OCI-LY1 (cell line): Measurements from ENCODE around the gene C6orf118.
A peak's percentile ranks its signal among the peaks of the same experiment; 100 is the strongest.

Source experiments
- H2AFZ ChIP-seq: fragments of 200-600 bp; sonication (generic), shearing (Covaris generic); 2 replicates; pipeline ENCODE4 v1.6.0; 2014; ENCODE audit warnings: antibody characterized with exemption, mild to moderate bottlenecking, low read length
- H3F3A ChIP-seq: fragments of 200-600 bp; sonication (generic), shearing (Covaris generic); 2 replicates; pipeline ENCODE4 v1.6.0; 2014; ENCODE audit warnings: mild to moderate bottlenecking, antibody characterized with exemption, low read length, moderate library complexity; ENCODE audit not compliant: insufficient read depth
- H3K27ac ChIP-seq: fragments of 200-600 bp; sonication (generic); 2 replicates; pipeline ENCODE4 v1.5.1; 2014; ENCODE audit warnings: low read length, mixed run types, mild to moderate bottlenecking, low read depth; ENCODE audit not compliant: poor library complexity, severe bottlenecking
- H3K27me3 ChIP-seq: fragments of 200-600 bp; sonication (generic); 2 replicates; pipeline ENCODE4 v1.6.0; 2014; ENCODE audit warnings: antibody characterized with exemption, mild to moderate bottlenecking, low read length, moderate library complexity; ENCODE audit not compliant: insufficient read depth
- H3K36me3 ChIP-seq: fragments of 200-600 bp; sonication (generic); 2 replicates; pipeline ENCODE4 v1.6.1; 2014; ENCODE audit warnings: mild to moderate bottlenecking, antibody characterized with exemption, low read length, moderate library complexity, mixed read lengths; ENCODE audit not compliant: insufficient read depth
- H3K4me1 ChIP-seq: fragments of 200-600 bp; sonication (generic); 2 replicates; pipeline ENCODE4 v1.5.1; 2014; ENCODE audit warnings: mild to moderate bottlenecking, low read length, moderate library complexity; ENCODE audit not compliant: insufficient read depth, severe bottlenecking
- H3K4me2 ChIP-seq: fragments of 200-600 bp; sonication (generic), shearing (Covaris generic); 2 replicates; pipeline ENCODE4 v1.6.1; 2014; ENCODE audit warnings: low read length
- H3K4me3 ChIP-seq: fragments of 200-600 bp; sonication (generic); 2 replicates; pipeline ENCODE4 v1.5.1; 2014; ENCODE audit warnings: low read length, low read depth, mild to moderate bottlenecking, mixed read lengths; ENCODE audit not compliant: poor library complexity, severe bottlenecking
- H3K79me2 ChIP-seq: fragments of 200-600 bp; shearing (Covaris generic); 2 replicates; pipeline ENCODE4 v1.6.1; 2016; ENCODE audit warnings: mixed run types, low read length, mixed read lengths; ENCODE audit not compliant: insufficient read depth
- H3K9ac ChIP-seq: fragments of 200-600 bp; sonication (generic), shearing (Covaris generic); 2 replicates; pipeline ENCODE4 v1.6.1; 2014; ENCODE audit warnings: mild to moderate bottlenecking, low read length, mixed read lengths
- H3K9me2 ChIP-seq: fragments of 200-600 bp; sonication (generic), shearing (Covaris generic); 2 replicates; pipeline ENCODE4 v1.6.1; 2014; ENCODE audit warnings: low read depth, mild to moderate bottlenecking, low read length, mixed read lengths
- H3K9me3 ChIP-seq: fragments of 200-600 bp; shearing (Covaris generic); 2 replicates; pipeline ENCODE4 v1.6.1; 2014; ENCODE audit warnings: low read length, mixed read lengths
- H4K20me1 ChIP-seq: fragments of 200-600 bp; sonication (generic), shearing (Covaris generic); 2 replicates; pipeline ENCODE4 v1.6.0; 2016; ENCODE audit warnings: mild to moderate bottlenecking, low read length; ENCODE audit not compliant: insufficient read depth
- CTCF ChIP-seq: fragments of 200-600 bp; sonication (generic), shearing (Covaris generic); IDR thresholded peaks from 2 replicates; pipeline ENCODE4 v1.5.1; 2017; ENCODE audit warnings: mild to moderate bottlenecking, antibody characterized with exemption, low read length, moderate library complexity, mixed read lengths
- EZH2 ChIP-seq: fragments of 200-600 bp; sonication (generic), shearing (Covaris generic); IDR thresholded peaks from 2 replicates; pipeline ENCODE4 v1.8.0; 2017; ENCODE audit warnings: borderline replicate concordance, mixed run types, mild to moderate bottlenecking, antibody characterized with exemption, low read length, moderate library complexity, mixed read lengths

Gene C6orf118

GRCh38 chr6:165232731-165233488, 76.5 kb downstream of the C6orf118 start:
- H4K20me1 ChIP-seq = no peaks in the 10 kb centered on the region
- no peaks in the 10 kb centered on the region for H3K9me3 ChIP-seq
- H3K4me2 ChIP-seq = no peak overlapping the region
- no peaks in the 10 kb centered on the region for H3K36me3 ChIP-seq
- TF ChIP-seq EZH2 = no peak
- TF ChIP-seq CTCF = no peak
- no peak overlapping the region for H3K9ac ChIP-seq
- no peaks in the 10 kb centered on the region for H3K27me3 ChIP-seq
- no peaks in the 10 kb centered on the region for H3K9me2 ChIP-seq
- no peaks in the 10 kb centered on the region for H3K4me1 ChIP-seq
- H3K4me3 ChIP-seq = no peak overlapping the region
- H3F3A ChIP-seq = no peaks in the 10 kb centered on the region
- no peak overlapping the region for H3K27ac ChIP-seq
- H3K79me2 ChIP-seq = no peaks in the 10 kb centered on the region
- no peak overlapping the region for H2AFZ ChIP-seq

- Histone ChIP-seq H3K9ac (no peak overlapping the region), H3K9me2 (no peaks in the 10 kb centered on the region), H3K4me3 (no peak overlapping the region), H3F3A (no peaks in the 10 kb centered on the region), H2AFZ (no peak overlapping the region), H3K79me2 (no peaks in the 10 kb centered on the region), H3K4me1 (no peaks in the 10 kb centered on the region), H4K20me1 (no peaks in the 10 kb centered on the region), H3K27ac (no peak overlapping the region), H3K27me3 (no peaks in the 10 kb centered on the region), H3K36me3 (no peaks in the 10 kb centered on the region), H3K4me2 (no peak overlapping the region), H3K9me3 (no peaks in the 10 kb centered on the region)
- TF ChIP-seq CTCF (peak; percentile 47), EZH2 (no peak)
Observed at GRCh38 chr6:165231581-165232561, 77.5 kb downstream of the C6orf118 start.

- no peak overlapping the region for H2AFZ ChIP-seq
- no peaks in the 10 kb centered on the region for H3K9me3 ChIP-seq
Observed at GRCh38 chr6:165231177-165231576, 78.2 kb downstream of the C6orf118 start.

More at GRCh38 chr6:165231177-165231576, 78.2 kb downstream of the C6orf118 start:
- Histone ChIP-seq H3F3A (no peaks in the 10 kb centered on the region), H3K27me3 (no peaks in the 10 kb centered on the region), H3K79me2 (no peaks in the 10 kb centered on the region), H4K20me1 (no peaks in the 10 kb centered on the region), H3K4me2 (no peak overlapping the region), H3K4me3 (no peak overlapping the region), H3K9ac (no peak overlapping the region), H3K36me3 (no peaks in the 10 kb centered on the region), H3K27ac (no peak overlapping the region), H3K9me2 (no peaks in the 10 kb centered on the region), H3K4me1 (no peaks in the 10 kb centered on the region)
- no peak for TF ChIP-seq CTCF
- TF ChIP-seq EZH2 = no peak
